Activated T-helper 17 cell treated with anti-CD3 and anti-CD28 coated beads, Interleukin-2, amount 50 U/mL, for 72 hours (primary cell): ENCODE results near the gene TSPAN14. TPM values are rescaled to one million over a fixed set of nuclear protein-coding genes. Genes with fewer than 3 reads are reported as not detected.
"Not testable (repeated sequence)": the region's sequence is repeated elsewhere in the genome, so short reads cannot be mapped to it uniquely, and the experiment has no call there.

Experiments
- ATAC-seq: fragments of 150-1000 bp; cut with Tn5 transposase; replicated peaks from 2 replicates; pipeline ENCODE4 v1.10.0; 2021; ENCODE audit warnings: mild to moderate bottlenecking, moderate library complexity
- H3K27ac Mint-ChIP-seq: one replicate; pipeline ENCODE4 v1.8.0; 2022; ENCODE audit warnings: mixed read lengths
- H3K27me3 Mint-ChIP-seq: one replicate; pipeline ENCODE4 v1.8.0; 2022; ENCODE audit warnings: mixed read lengths
- H3K36me3 Mint-ChIP-seq: one replicate; pipeline ENCODE4 v1.8.0; 2022; ENCODE audit warnings: low read depth, mild to moderate bottlenecking, mixed read lengths
- H3K4me1 Mint-ChIP-seq: one replicate; pipeline ENCODE4 v1.8.0; 2022; ENCODE audit warnings: mixed read lengths
- H3K4me3 Mint-ChIP-seq: one replicate; pipeline ENCODE4 v1.8.0; 2022; ENCODE audit warnings: mild to moderate bottlenecking, mixed read lengths
- H3K9me3 Mint-ChIP-seq: one replicate; pipeline ENCODE4 v1.8.0; 2022; ENCODE audit warnings: mixed read lengths
- total RNA-seq, 2 donors: library from RNA; stranded (reverse); gene quantifications; one replicate each; pipeline ENCODE4 v1.2.3, GENCODE V29; 2022

Gene TSPAN14
- total RNA-seq, 2 donors from 2014 or later = 61.9 to 64.5 TPM

- H3K27ac Mint-ChIP-seq = peak overlapping the region; percentile 81
- no peaks in the 10 kb centered on the region for H3K9me3 Mint-ChIP-seq
- no peaks in the 10 kb centered on the region for H3K27me3 Mint-ChIP-seq
- peak overlapping the region; percentile 51 for H3K4me3 Mint-ChIP-seq
- ATAC-seq = peak; percentile 61
- H3K4me1 Mint-ChIP-seq = peaks cover 18% of the 10 kb centered on the region
- H3K36me3 Mint-ChIP-seq = peaks cover 2% of the 10 kb centered on the region
Measured at GRCh38 chr10:80540981-80541750, 87.1 kb downstream of the TSPAN14 start.

GRCh38 chr10:80542053-80542452 lies 87.9 kb downstream of the TSPAN14 start:
- H3K4me1 Mint-ChIP-seq = peaks cover 18% of the 10 kb centered on the region
- H3K27ac Mint-ChIP-seq = peak overlapping the region; percentile 81
- no peaks in the 10 kb centered on the region for H3K36me3 Mint-ChIP-seq
- H3K27me3 Mint-ChIP-seq = no peaks in the 10 kb centered on the region
- H3K4me3 Mint-ChIP-seq = no peak overlapping the region
- ATAC-seq = no peak
- no peaks in the 10 kb centered on the region for H3K9me3 Mint-ChIP-seq

GRCh38 chr10:80542652-80543318 lies 88.7 kb downstream of the TSPAN14 start:
- no peaks in the 10 kb centered on the region for H3K9me3 Mint-ChIP-seq
- H3K27me3 Mint-ChIP-seq = no peaks in the 10 kb centered on the region
- peak overlapping the region; percentile 81 for H3K27ac Mint-ChIP-seq
- H3K4me3 Mint-ChIP-seq = no peak overlapping the region
- peaks cover 18% of the 10 kb centered on the region for H3K4me1 Mint-ChIP-seq
- H3K36me3 Mint-ChIP-seq = no peaks in the 10 kb centered on the region
- ATAC-seq = no peak

GRCh38 chr10:80543319-80543672 lies 89.2 kb downstream of the TSPAN14 start:
- H3K4me3 Mint-ChIP-seq, H3K9me3 Mint-ChIP-seq, H3K27me3 Mint-ChIP-seq, H3K27ac Mint-ChIP-seq, ATAC-seq, H3K36me3 Mint-ChIP-seq: not testable (repeated sequence)
- peaks cover 18% of the 10 kb centered on the region for H3K4me1 Mint-ChIP-seq

GRCh38 chr10:80544316-80544953 lies 90.3 kb downstream of the TSPAN14 start:
- no peak for ATAC-seq
- H3K4me3 Mint-ChIP-seq = no peak overlapping the region
- no peak overlapping the region for H3K27ac Mint-ChIP-seq
- H3K27me3 Mint-ChIP-seq = no peaks in the 10 kb centered on the region
- no peaks in the 10 kb centered on the region for H3K9me3 Mint-ChIP-seq
- no peaks in the 10 kb centered on the region for H3K36me3 Mint-ChIP-seq
- peaks cover 17% of the 10 kb centered on the region for H3K4me1 Mint-ChIP-seq

- H3K4me3 Mint-ChIP-seq = no peak overlapping the region
- H3K27ac Mint-ChIP-seq = peak overlapping the region; percentile 14
- H3K4me1 Mint-ChIP-seq = peaks cover 13% of the 10 kb centered on the region
- ATAC-seq = no peak
- H3K9me3 Mint-ChIP-seq = no peaks in the 10 kb centered on the region
- H3K27me3 Mint-ChIP-seq = no peaks in the 10 kb centered on the region
- no peaks in the 10 kb centered on the region for H3K36me3 Mint-ChIP-seq
Measured at GRCh38 chr10:80545258-80545881, 91.3 kb downstream of the TSPAN14 start.

- Mint-ChIP-seq H3K4me3 (no peak overlapping the region), H3K27me3 (peaks cover 3% of the 10 kb centered on the region), H3K27ac (no peak overlapping the region)
Measured at GRCh38 chr10:80552151-80552646, 98.1 kb downstream of the TSPAN14 start.

GRCh38 chr10:80553436-80553835 lies 99.3 kb downstream of the TSPAN14 start:
- no peak overlapping the region for H3K4me3 Mint-ChIP-seq
- peaks cover 3% of the 10 kb centered on the region for H3K27me3 Mint-ChIP-seq
- H3K4me1 Mint-ChIP-seq = no peaks in the 10 kb centered on the region
- H3K36me3 Mint-ChIP-seq = no peaks in the 10 kb centered on the region
- no peak overlapping the region for H3K27ac Mint-ChIP-seq
- no peak for ATAC-seq
- H3K9me3 Mint-ChIP-seq = no peaks in the 10 kb centered on the region

More at GRCh38 chr10:80552151-80552646, 98.1 kb downstream of the TSPAN14 start:
- Mint-ChIP-seq H3K9me3 (no peaks in the 10 kb centered on the region), H3K36me3 (no peaks in the 10 kb centered on the region), H3K4me1 (no peaks in the 10 kb centered on the region)
- ATAC-seq = no peak

- Mint-ChIP-seq H3K36me3 (no peaks in the 10 kb centered on the region), H3K27ac (no peak overlapping the region), H3K27me3 (peaks cover 3% of the 10 kb centered on the region), H3K4me3 (no peak overlapping the region), H3K9me3 (no peaks in the 10 kb centered on the region), H3K4me1 (no peaks in the 10 kb centered on the region)
- ATAC-seq = no peak
Measured at GRCh38 chr10:80554050-80554449, 99.9 kb downstream of the TSPAN14 start.

- no peak overlapping the region for H3K27ac Mint-ChIP-seq
- H3K36me3 Mint-ChIP-seq = no peaks in the 10 kb centered on the region
- ATAC-seq = no peak
- peaks cover 3% of the 10 kb centered on the region for H3K27me3 Mint-ChIP-seq
- H3K9me3 Mint-ChIP-seq = no peaks in the 10 kb centered on the region
- H3K4me1 Mint-ChIP-seq = no peaks in the 10 kb centered on the region
- H3K4me3 Mint-ChIP-seq = no peak overlapping the region
Measured at GRCh38 chr10:80555415-80555814, 101.3 kb downstream of the TSPAN14 start.

GRCh38 chr10:80561950-80562349 lies 107.8 kb downstream of the TSPAN14 start:
- H3K4me1 Mint-ChIP-seq = no peaks in the 10 kb centered on the region
- no peaks in the 10 kb centered on the region for H3K27me3 Mint-ChIP-seq
- H3K27ac Mint-ChIP-seq = no peak overlapping the region
- no peaks in the 10 kb centered on the region for H3K9me3 Mint-ChIP-seq
- no peak overlapping the region for H3K4me3 Mint-ChIP-seq
- ATAC-seq = no peak
- no peaks in the 10 kb centered on the region for H3K36me3 Mint-ChIP-seq

GRCh38 chr10:80567292-80567691 lies 113.2 kb downstream of the TSPAN14 start:
- no peaks in the 10 kb centered on the region for H3K9me3 Mint-ChIP-seq
- no peaks in the 10 kb centered on the region for H3K36me3 Mint-ChIP-seq
- no peak overlapping the region for H3K27ac Mint-ChIP-seq
- H3K27me3 Mint-ChIP-seq = peaks cover 8% of the 10 kb centered on the region
- no peak overlapping the region for H3K4me3 Mint-ChIP-seq
- no peaks in the 10 kb centered on the region for H3K4me1 Mint-ChIP-seq
- ATAC-seq = no peak

- no peaks in the 10 kb centered on the region for H3K4me1 Mint-ChIP-seq
- no peak overlapping the region for H3K27ac Mint-ChIP-seq
- no peak for ATAC-seq
- H3K9me3 Mint-ChIP-seq = no peaks in the 10 kb centered on the region
- H3K36me3 Mint-ChIP-seq = no peaks in the 10 kb centered on the region
- H3K4me3 Mint-ChIP-seq = no peak overlapping the region
- peaks cover 8% of the 10 kb centered on the region for H3K27me3 Mint-ChIP-seq
Measured at GRCh38 chr10:80569131-80569895, 115.2 kb downstream of the TSPAN14 start.

GRCh38 chr10:80571352-80571751 lies 117.2 kb downstream of the TSPAN14 start:
- ATAC-seq = no peak
- no peak overlapping the region for H3K4me3 Mint-ChIP-seq
- no peaks in the 10 kb centered on the region for H3K9me3 Mint-ChIP-seq

More at GRCh38 chr10:80571352-80571751, 117.2 kb downstream of the TSPAN14 start:
- Mint-ChIP-seq H3K36me3 (no peaks in the 10 kb centered on the region), H3K4me1 (no peaks in the 10 kb centered on the region), H3K27me3 (peaks cover 8% of the 10 kb centered on the region), H3K27ac (no peak overlapping the region)
